A549 (cell line): ENCODE results near the gene RIN2. TPM values are rescaled to one million over a fixed set of nuclear protein-coding genes. Genes with fewer than 3 reads are reported as not detected.

ENCODE experiments used
- ATAC-seq, 2 experiments: fragments of 200-7000 bp in 1 of 2; fragments of >200 bp in 1 of 2; cut with Nextera tagmentation in 1 of 2; cut with Tn5 transposase in 1 of 2; 3 replicates each; pipeline versions ENCODE4 v1.8.0 to v1.9.1; 2018 to 2020; ENCODE audit warnings: mild to moderate bottlenecking in 1 of 2, moderate library complexity in 1 of 2
- CTCF ChIA-PET: fragments of 300-600 bp; sonication (Branson Sonifier 250); formaldehyde crosslinking; extraction: SDS; loops from one replicate; lab custom pipeline; 2021; ENCODE audit warnings: antibody characterized with exemption, inconsistent platforms; lab: Yijun Ruan, JAX
- POLR2A ChIA-PET: fragments of 350-600 bp; formaldehyde crosslinking; extraction: SDS; loops from one replicate; lab custom pipeline; 2021; ENCODE audit warnings: antibody characterized with exemption, inconsistent platforms; lab: Yijun Ruan, JAX
- DNase-seq, 2 experiments: peaks; one replicate each; pipeline versions ENCODE4 v3.0.0 to v3.0.0-alpha.2; 2011 to 2016; ENCODE audit warnings: low read depth in 1 of 2, low spot score in 1 of 2
- FAIRE-seq: peaks from 2 replicates; lab custom pipeline; 2011; peaks lifted over from hg19 to GRCh38; lab: Jason Lieb, UNC
- H3K27ac ChIP-seq, 2 experiments: fragments of >200 bp; sonication (Bioruptor Twin); formaldehyde crosslinking; 3 replicates each; pipeline ENCODE4 v1.5.1; 2016 to 2017
- H3K4me1 ChIP-seq: fragments of >200 bp; sonication (Bioruptor Twin); formaldehyde crosslinking; 3 replicates; pipeline ENCODE4 v1.6.1; 2016
- H3K4me2 ChIP-seq: fragments of >200 bp; sonication (Bioruptor Twin); formaldehyde crosslinking; 3 replicates; pipeline ENCODE4 v1.6.1; 2016
- H3K4me3 ChIP-seq: fragments of >200 bp; sonication (Bioruptor Twin); formaldehyde crosslinking; 3 replicates; pipeline ENCODE4 v1.5.1; 2016
- H3K9me3 ChIP-seq: fragments of >200 bp; sonication (Bioruptor Twin); formaldehyde crosslinking; 3 replicates; pipeline ENCODE4 v1.6.1; 2016
- ATOH8 ChIP-seq: fragments of 250-450 bp; sonication (Bioruptor Pico); IDR thresholded peaks from 2 replicates; pipeline ENCODE4 v1.5.0; 2020; ENCODE audit warnings: low read depth, mild to moderate bottlenecking, moderate library complexity
- CHD2 ChIP-seq: fragments of 150-350 bp; IDR thresholded peaks from 2 replicates; pipeline ENCODE4 v1.6.1; 2014; ENCODE audit warnings: low read length; ENCODE audit not compliant: partially characterized antibody
- CHD4 ChIP-seq: fragments of 200-600 bp; sonication (generic); IDR thresholded peaks from 2 replicates; pipeline ENCODE4 v1.6.1; 2016; ENCODE audit warnings: antibody characterized with exemption, mild to moderate bottlenecking, borderline replicate concordance
- CTCF ChIP-seq: fragments of >200 bp; sonication (Bioruptor Twin); formaldehyde crosslinking; IDR thresholded peaks from 3 replicates; pipeline ENCODE4 v1.5.1; 2016
- EP300 ChIP-seq, 2 experiments: fragments of >200 bp; sonication (Bioruptor Twin); formaldehyde crosslinking; IDR thresholded peaks; 2 replicates in 1 of 2; 3 replicates in 1 of 2; pipeline ENCODE4 v1.6.1; 2016 to 2017
- FOXS1 ChIP-seq: fragments of 250-450 bp; sonication (Bioruptor Pico); IDR thresholded peaks from 2 replicates; pipeline ENCODE4 v1.5.0; 2020; ENCODE audit warnings: mild to moderate bottlenecking, moderate library complexity
- HOXB13 ChIP-seq: fragments of 250-450 bp; sonication (Bioruptor Pico); IDR thresholded peaks from 2 replicates; pipeline ENCODE4 v1.5.0; 2020; ENCODE audit warnings: low read depth, mild to moderate bottlenecking, moderate library complexity
- MAX ChIP-seq: IDR thresholded peaks from 2 replicates; pipeline ENCODE4 v1.6.1; 2012
- MYC ChIP-seq: IDR thresholded peaks from 2 replicates; pipeline ENCODE4 v1.6.1; 2012; ENCODE audit warnings: mild to moderate bottlenecking, inconsistent platforms, low read length, improper control_type of control experiment, borderline replicate concordance
- NFE2L2 ChIP-seq: fragments of 150-350 bp; conservative IDR thresholded peaks from 2 replicates; pipeline ENCODE4 v1.6.1; 2014; ENCODE audit warnings: low read length
- NPAS2 ChIP-seq: fragments of 250-450 bp; sonication (Bioruptor Pico); IDR thresholded peaks from 2 replicates; pipeline ENCODE4 v1.8.0; 2022; ENCODE audit warnings: mild to moderate bottlenecking, moderate library complexity, borderline replicate concordance
- NR3C1 ChIP-seq: fragments of >200 bp; sonication (Bioruptor Twin); formaldehyde crosslinking; IDR thresholded peaks from 3 replicates; pipeline ENCODE4 v1.6.1; 2017
- RARB ChIP-seq: fragments of 250-450 bp; sonication (Bioruptor Pico); IDR thresholded peaks from 2 replicates; pipeline ENCODE4 v1.8.0; 2021; ENCODE audit warnings: mild to moderate bottlenecking, moderate library complexity
- RCOR1 ChIP-seq: fragments of 150-350 bp; IDR thresholded peaks from 2 replicates; pipeline ENCODE4 v1.6.1; 2014; ENCODE audit warnings: antibody characterized with exemption, low read length, low read depth
- SMC3 ChIP-seq: fragments of >200 bp; sonication (Bioruptor Twin); formaldehyde crosslinking; IDR thresholded peaks from 3 replicates; pipeline ENCODE4 v1.6.1; 2018; ENCODE audit warnings: inconsistent platforms
- USF2 ChIP-seq: fragments of 450-650 bp; IDR thresholded peaks from 2 replicates; pipeline ENCODE4 v1.6.1; 2014; ENCODE audit warnings: antibody characterized with exemption
- ZC3H11A ChIP-seq: fragments of 450-650 bp; IDR thresholded peaks from 2 replicates; pipeline ENCODE4 v1.6.1; 2014; ENCODE audit warnings: antibody characterized with exemption, mild to moderate bottlenecking
- ZNF302 ChIP-seq: fragments of 250-450 bp; sonication (Bioruptor Pico); IDR thresholded peaks from 2 replicates; pipeline ENCODE4 v1.9.0; 2021; ENCODE audit warnings: inconsistent platforms, mild to moderate bottlenecking, moderate library complexity
- ZSCAN20 ChIP-seq: fragments of 250-450 bp; sonication (Bioruptor Pico); IDR thresholded peaks from 2 replicates; pipeline ENCODE4 v1.8.0; 2022; ENCODE audit warnings: mild to moderate bottlenecking, moderate library complexity
- WGBS: methylation state at CpG from one replicate; pipeline ENCODE4 v1.1.6; 2017; ENCODE audit errors: missing lambda C conversion rate; 5-methylcytosine and 5-hydroxymethylcytosine counted together
- polyA plus RNA-seq, 4 experiments: library from polyadenylated mRNA; depleted of rRNA in 3 of 4; stranded (reverse); fragments of >200 nt; fragmentation: RNase III in 1 of 4; extraction: RNeasy Plus Mini Kit Qiagen cat#74134 plus additional on column Dnase treatment in 1 of 4; gene quantifications; 2 replicates in 3 of 4; 3 replicates in 1 of 4; pipeline ENCODE4 v1.2.3, GENCODE V29; 2011 to 2017
- TF ChIP-seq, protein P1 (sequence below): fragments of 150-350 bp; IDR thresholded peaks from 2 replicates; pipeline ENCODE4 v1.6.1; 2014; ENCODE audit warnings: low read depth, mild to moderate bottlenecking, low read length
- TF ChIP-seq, protein P2 (sequence below): fragments of 250-450 bp; sonication (Bioruptor Pico); IDR thresholded peaks from 2 replicates; pipeline ENCODE4 v1.5.0; 2021; ENCODE audit warnings: mild to moderate bottlenecking, moderate library complexity, borderline replicate concordance

RIN2 gene
- polyA plus RNA-seq, 2 of the 4 experiments (the other 2 are of a cell fraction): 22.4 to 34.7 TPM

DNA sequence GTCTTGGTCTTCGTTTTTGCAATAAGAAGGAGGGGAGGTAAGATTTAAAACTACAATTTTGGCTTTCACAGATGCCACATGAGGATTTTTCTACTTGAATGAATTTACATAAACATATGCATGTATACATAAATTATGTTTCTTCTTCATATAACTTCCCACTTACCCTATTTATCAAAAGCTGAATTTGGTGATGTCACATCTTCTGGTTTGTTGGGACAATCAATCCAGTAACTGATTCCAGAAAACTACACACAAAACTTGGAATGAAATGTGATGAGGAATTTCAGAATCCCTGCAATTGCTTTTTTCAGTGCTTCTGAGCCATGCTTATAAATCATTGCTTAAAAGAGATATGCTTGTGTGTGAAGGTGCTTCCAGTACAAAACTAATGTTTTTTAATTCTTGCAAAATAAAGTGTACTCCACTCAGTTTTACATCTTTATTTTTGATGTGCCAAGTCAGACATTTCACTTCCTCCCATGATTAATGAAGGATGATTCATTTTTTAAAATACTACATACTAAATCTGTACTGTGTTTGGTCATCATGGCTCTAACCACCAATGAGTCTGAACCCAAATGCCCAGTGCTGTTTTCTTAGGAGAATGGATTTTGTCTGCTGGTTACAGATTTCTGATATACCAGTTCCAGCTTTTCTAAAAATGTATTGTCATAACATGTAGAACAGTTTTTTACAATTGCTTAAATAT is 32.1 kb upstream of the RIN2 start:
- FAIRE-seq (peak; percentile 83), DNase-seq (no peak), ATAC-seq (no peak)
- 0 out of 3 replicates have a peak, but pooled peaks cover 6% of the 10 kb centered on the region for H3K4me1 ChIP-seq
- ChIA-PET CTCF (interaction anchor here (1.1 to 2.0 kb wide), 3 partner anchors 12 to 44 kb away, joined by 3 to 5 read pairs (median 4); no protein-coding TSS in a partner anchor), POLR2A (no interaction called here)
- 77% methylated on average over 1 of the region's 1 CpG for WGBS
- no peak for TF ChIP-seq CHD2
- H3K27ac ChIP-seq: no peak overlapping the region
- no peak overlapping the region for H3K4me2 ChIP-seq
- H3K9me3 ChIP-seq: no peaks in the 10 kb centered on the region
- H3K4me3 ChIP-seq: no peak overlapping the region

GRCh38 chr20:19727251-19727847 is 30.7 kb upstream of the RIN2 start:
- H3K4me3 ChIP-seq: no peak overlapping the region
- 0 out of 3 replicates have a peak, but pooled peaks cover 6% of the 10 kb centered on the region for H3K4me1 ChIP-seq
- no peaks in the 10 kb centered on the region for H3K9me3 ChIP-seq
- WGBS: 89% methylated on average over 10 of the region's 10 CpGs
- no peak overlapping the region for H3K27ac ChIP-seq
- ATAC-seq (no peak), DNase-seq (no peak), FAIRE-seq (no peak)
- CTCF ChIA-PET: interaction anchor here (1.1 to 2.0 kb wide), 2 partner anchors 13 to 45 kb away, joined by 4 to 5 read pairs; no protein-coding TSS in a partner anchor
- H3K4me2 ChIP-seq: no peak overlapping the region
- TF ChIP-seq MYC: no peak
- TF ChIP-seq, all 56 proteins: peak for 0
- POLR2A ChIA-PET: no interaction called here

DNA sequence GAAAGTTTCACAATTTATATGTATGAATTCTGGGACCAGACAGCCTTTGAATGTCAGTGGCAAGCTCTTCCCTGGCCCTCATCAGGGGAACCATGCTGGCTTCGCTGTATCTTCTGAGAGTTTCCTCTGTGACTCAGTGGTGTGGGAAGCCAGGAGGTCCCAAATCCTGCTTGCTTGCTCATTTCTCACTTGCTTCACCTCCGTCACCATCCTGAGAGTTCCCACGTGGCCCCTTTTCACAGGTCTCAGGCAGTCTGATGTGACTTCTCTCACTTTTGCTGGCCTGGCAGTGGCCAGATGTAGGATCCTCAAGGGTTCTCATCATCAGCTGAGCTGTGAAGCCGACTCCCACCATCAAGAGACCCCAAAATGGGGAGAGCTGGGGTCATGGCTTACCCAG is 28.4 kb upstream of the RIN2 start:
- DNase-seq (no peak), FAIRE-seq (no peak), ATAC-seq (no peak)
- TF ChIP-seq CHD4 (no peak), ATOH8 (CRISPR knock-in tag) (no peak), CTCF (no peak), MYC (no peak), HOXB13 (CRISPR knock-in tag) (no peak), NPAS2 (no peak), EP300 (IDR thresholded peaks at IDR 0.05) (no peak), NR3C1 (no peak), SMC3 (no peak), ZNF302 (CRISPR knock-in tag) (no peak), USF2 (no peak), FOXS1 (CRISPR knock-in tag) (no peak)
- Histone ChIP-seq H3K9me3 (no peaks in the 10 kb centered on the region), H3K4me3 (no peak overlapping the region), H3K4me2 (no peak overlapping the region), H3K4me1 (peaks cover 8% of the 10 kb centered on the region), H3K27ac (no peak overlapping the region)
- CTCF ChIA-PET: no interaction called here
- WGBS: 71% methylated on average over 4 of the region's 4 CpGs
- POLR2A ChIA-PET: no interaction called here

GRCh38 chr20:19730706-19731105 is 27.4 kb upstream of the RIN2 start:
- Histone ChIP-seq H3K4me2 (no peak overlapping the region), H3K27ac (no peak overlapping the region), H3K4me1 (peaks cover 19% of the 10 kb centered on the region), H3K4me3 (no peak overlapping the region), H3K9me3 (no peaks in the 10 kb centered on the region)
- FAIRE-seq: no peak
- ATAC-seq: no peak
- 83% methylated on average over 7 of the region's 7 CpGs for WGBS
- no peak for DNase-seq
- CTCF ChIA-PET: no interaction called here
- POLR2A ChIA-PET: no interaction called here
- TF ChIP-seq NPAS2: no peak
- no peak for TF ChIP-seq ZC3H11A
- no peak for TF ChIP-seq RARB (CRISPR knock-in tag)
- no peak for TF ChIP-seq ZSCAN20 (CRISPR knock-in tag)
- TF ChIP-seq, protein P1, sequence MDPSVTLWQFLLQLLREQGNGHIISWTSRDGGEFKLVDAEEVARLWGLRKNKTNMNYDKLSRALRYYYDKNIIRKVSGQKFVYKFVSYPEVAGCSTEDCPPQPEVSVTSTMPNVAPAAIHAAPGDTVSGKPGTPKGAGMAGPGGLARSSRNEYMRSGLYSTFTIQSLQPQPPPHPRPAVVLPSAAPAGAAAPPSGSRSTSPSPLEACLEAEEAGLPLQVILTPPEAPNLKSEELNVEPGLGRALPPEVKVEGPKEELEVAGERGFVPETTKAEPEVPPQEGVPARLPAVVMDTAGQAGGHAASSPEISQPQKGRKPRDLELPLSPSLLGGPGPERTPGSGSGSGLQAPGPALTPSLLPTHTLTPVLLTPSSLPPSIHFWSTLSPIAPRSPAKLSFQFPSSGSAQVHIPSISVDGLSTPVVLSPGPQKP: no peak
- TF ChIP-seq RCOR1: no peak
- TF ChIP-seq NFE2L2: no peak
- TF ChIP-seq MAX: no peak
- TF ChIP-seq, protein P2, sequence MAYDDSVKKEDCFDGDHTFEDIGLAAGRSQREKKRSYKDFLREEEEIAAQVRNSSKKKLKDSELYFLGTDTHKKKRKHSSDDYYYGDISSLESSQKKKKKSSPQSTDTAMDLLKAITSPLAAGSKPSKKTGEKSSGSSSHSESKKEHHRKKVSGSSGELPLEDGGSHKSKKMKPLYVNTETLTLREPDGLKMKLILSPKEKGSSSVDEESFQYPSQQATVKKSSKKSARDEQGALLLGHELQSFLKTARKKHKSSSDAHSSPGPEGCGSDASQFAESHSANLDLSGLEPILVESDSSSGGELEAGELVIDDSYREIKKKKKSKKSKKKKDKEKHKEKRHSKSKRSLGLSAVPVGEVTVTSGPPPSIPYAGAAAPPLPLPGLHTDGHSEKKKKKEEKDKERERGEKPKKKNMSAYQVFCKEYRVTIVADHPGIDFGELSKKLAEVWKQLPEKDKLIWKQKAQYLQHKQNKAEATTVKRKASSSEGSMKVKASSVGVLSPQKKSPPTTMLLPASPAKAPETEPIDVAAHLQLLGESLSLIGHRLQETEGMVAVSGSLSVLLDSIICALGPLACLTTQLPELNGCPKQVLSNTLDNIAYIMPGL: no peak
